K562 (cell line): ENCODE measurements around the gene CPNE8. TPM values are rescaled to one million over a fixed set of nuclear protein-coding genes. Genes with fewer than 3 reads are reported as not detected.

Experiments used
- ATAC-seq: fragments of 200-7000 bp; cut with Tn5 transposase; 3 replicates; pipeline ENCODE4 v1.9.1; 2020; ENCODE audit warnings: moderate library complexity
- BruUV-seq: library from RNA; stranded (reverse); fragments of 400-500 nt; replicated peaks from 2 replicates; lab custom pipeline; 2021; lab: Mats Ljungman, UMichigan
- CTCF ChIA-PET: fragments of 300-600 bp; formaldehyde crosslinking; extraction: SDS; loops from one replicate; lab custom pipeline; 2021; ENCODE audit warnings: low intra/inter-chr PET ratio; lab: Yijun Ruan, JAX
- POLR2A ChIA-PET: fragments of 300-600, 350-650 bp; sonication (Branson Sonifier 250); formaldehyde crosslinking; extraction: SDS; loops from one replicate; lab custom pipeline; 2021; ENCODE audit warnings: antibody characterized with exemption, inconsistent platforms; lab: Yijun Ruan, JAX
- DNase-seq, 4 experiments: peaks; one replicate each; pipeline versions ENCODE4 v3.0.0 to v3.0.0-alpha.2; 2011 to 2018; ENCODE audit warnings: low spot score in 3 of 4, mixed read lengths in 3 of 4; ENCODE audit errors: extremely low read depth in 1 of 4
- FAIRE-seq: peaks from 2 replicates; lab custom pipeline; 2011; peaks lifted over from hg19 to GRCh38; lab: Jason Lieb, UNC
- H2AFZ ChIP-seq: 2 replicates; pipeline ENCODE4 v1.6.0; 2011; ENCODE audit warnings: low read depth, low read length, control low read depth, inconsistent platforms
- H3K27ac ChIP-seq: fragments of 200-600 bp; 3 replicates; pipeline ENCODE4 v1.8.0; 2011; ENCODE audit warnings: low read depth, mild to moderate bottlenecking, control low read depth, inconsistent platforms, low read length, moderate library complexity, mixed read lengths; ENCODE audit errors: extremely low read depth
- H3K27me3 ChIP-seq, 2 experiments: fragments of 300-600 bp in 1 of 2; 2 replicates in 1 of 2; 3 replicates in 1 of 2; pipeline versions ENCODE4 v1.6.0 to v1.8.0; 2011; ENCODE audit warnings: inconsistent platforms in 2 of 2, low read length in 2 of 2, mild to moderate bottlenecking in 1 of 2, mixed read lengths in 1 of 2, moderate library complexity in 1 of 2; ENCODE audit not compliant: control insufficient read depth in 2 of 2, insufficient read depth in 2 of 2
- H3K36me3 ChIP-seq: fragments of 300-600 bp; 3 replicates; pipeline ENCODE4 v1.8.0; 2011; ENCODE audit warnings: mild to moderate bottlenecking, low read length, inconsistent platforms; ENCODE audit not compliant: control insufficient read depth, insufficient read depth
- H3K4me1 ChIP-seq, 2 experiments: fragments of 200-600 bp in 1 of 2; replicated peaks in 1 of 2; 2 replicates in 1 of 2; 3 replicates in 1 of 2; pipeline versions ENCODE4 v1.5.1 to v1.8.0; 2011; ENCODE audit warnings: inconsistent platforms in 2 of 2, low read length in 2 of 2, mild to moderate bottlenecking in 1 of 2, mixed read lengths in 1 of 2, moderate library complexity in 1 of 2; ENCODE audit not compliant: control insufficient read depth in 2 of 2, insufficient read depth in 2 of 2
- H3K4me2 ChIP-seq: 2 replicates; pipeline ENCODE4 v1.6.1; 2011; ENCODE audit warnings: low read length, control low read depth, inconsistent platforms, mixed read lengths; ENCODE audit not compliant: insufficient read depth
- H3K4me3 ChIP-seq: fragments of 200-600 bp; sonication (generic), shearing (Covaris generic); 2 replicates; pipeline ENCODE4 v1.5.1; 2016; ENCODE audit warnings: control low read depth, inconsistent platforms
- H3K79me2 ChIP-seq: fragments of 200-600 bp; 3 replicates; pipeline ENCODE4 v1.8.0; 2011; ENCODE audit warnings: low read length, inconsistent platforms; ENCODE audit not compliant: control insufficient read depth, insufficient read depth
- H3K9ac ChIP-seq, 2 experiments: 2 replicates each; pipeline versions ENCODE4 v1.6.0 to v1.6.1; 2011; ENCODE audit warnings: low read depth in 2 of 2, low read length in 2 of 2, control low read depth in 1 of 2, inconsistent platforms in 1 of 2, mild to moderate bottlenecking in 1 of 2, mixed read lengths in 1 of 2; ENCODE audit not compliant: insufficient read depth in 1 of 2
- H3K9me1 ChIP-seq: one replicate; pipeline ENCODE4 v1.6.0; 2011; ENCODE audit warnings: inconsistent platforms, mild to moderate bottlenecking, low read length, moderate library complexity; ENCODE audit not compliant: control insufficient read depth, insufficient read depth
- H3K9me3 ChIP-seq: replicated peaks from 2 replicates; pipeline ENCODE4 v1.5.1; 2011; ENCODE audit warnings: low read depth, low read length, inconsistent platforms; ENCODE audit not compliant: control insufficient read depth, insufficient read depth
- H4K20me1 ChIP-seq: replicated peaks from 2 replicates; pipeline ENCODE4 v1.6.1; 2011; ENCODE audit warnings: low read length, inconsistent platforms, mixed read lengths; ENCODE audit not compliant: control insufficient read depth, insufficient read depth
- ATF4 ChIP-seq: fragments of 450-650 bp; formaldehyde crosslinking; IDR thresholded peaks from 2 replicates; pipeline ENCODE4 v1.4.0; 2022; ENCODE audit warnings: mild to moderate bottlenecking, moderate library complexity
- BRCA1 ChIP-seq, 2 experiments: fragments of 450-650 bp in 1 of 2; sonication (generic) in 1 of 2; formaldehyde crosslinking in 1 of 2; IDR thresholded peaks; 2 replicates each; pipeline versions ENCODE4 v1.5.0 to v1.6.1; 2017 to 2020; ENCODE audit warnings: mild to moderate bottlenecking in 1 of 2, missing genetic modification reagents in 1 of 2
- BRD4 ChIP-seq: fragments of 200-600 bp; sonication (generic); IDR thresholded peaks from 2 replicates; pipeline ENCODE4 v1.6.1; 2017; ENCODE audit warnings: inconsistent platforms
- NFE2 ChIP-seq: IDR thresholded peaks from 2 replicates; pipeline ENCODE4 v1.6.1; 2014; ENCODE audit warnings: antibody characterized with exemption, low read depth
- SIN3B ChIP-seq: fragments of 450-650 bp; IDR thresholded peaks from 2 replicates; pipeline ENCODE4 v1.6.1; 2017; ENCODE audit warnings: low read depth, mild to moderate bottlenecking, moderate library complexity
- TAL1 ChIP-seq: fragments of 450-650 bp; IDR thresholded peaks from 2 replicates; pipeline ENCODE4 v1.6.1; 2016; ENCODE audit warnings: mild to moderate bottlenecking
- ZBTB8A ChIP-seq: fragments of 450-650 bp; IDR thresholded peaks from 2 replicates; pipeline ENCODE4 v1.6.1; 2018; ENCODE audit warnings: mild to moderate bottlenecking, moderate library complexity; ENCODE audit not compliant: partially characterized antibody
- ZEB2 ChIP-seq: fragments of 450-650 bp; IDR thresholded peaks from 2 replicates; pipeline ENCODE4 v1.6.1; 2016
- ZNF133 ChIP-seq: fragments of 250-450 bp; sonication (Bioruptor Pico); IDR thresholded peaks from 2 replicates; pipeline ENCODE4 v1.4.0; 2020; ENCODE audit warnings: mild to moderate bottlenecking
- ZNF134 ChIP-seq: fragments of 250-450 bp; sonication (Bioruptor Pico); conservative IDR thresholded peaks from 2 replicates; pipeline ENCODE4 v1.4.0; 2020
- ZNF3 ChIP-seq: fragments of 250-450 bp; sonication (Bioruptor Pico); IDR thresholded peaks from 2 replicates; pipeline ENCODE4 v1.5.0; 2021; ENCODE audit warnings: mild to moderate bottlenecking, moderate library complexity
- WGBS: fragments of 100-300 bp; shearing (Covaris generic); methylation state at CpG from one replicate; pipeline ENCODE4 v1.1.6; 2016; ENCODE audit warnings: low coverage, mixed read lengths; ENCODE audit not compliant: insufficient coverage; ENCODE audit errors: missing lambda C conversion rate; 5-methylcytosine and 5-hydroxymethylcytosine counted together
- in situ Hi-C: fragments of 300-500 bp; cut with MboI; formaldehyde crosslinking; loops from 4 replicates; pipeline ENCODE4 v1.15.0; 2018; ENCODE audit warnings: inconsistent platforms, mixed read lengths
- intact Hi-C: fragments of 100-400 bp; cut with micrococcal nuclease; formaldehyde crosslinking; loops from 2 replicates; pipeline ENCODE4 v1.14.2; 2022
- polyA plus RNA-seq, 8 experiments: library from polyadenylated mRNA; depleted of rRNA in 4 of 8; stranded (reverse) in 5 of 8; unstranded in 3 of 8; fragments of >200 nt; fragmentation: Nextera tagmentation in 2 of 8; fragmentation: Illumina TruSeq in 1 of 8; extraction: Ambion mirVana in 2 of 8; extraction: Trizol in 1 of 8; gene quantifications; 2 replicates each; pipeline versions ENCODE4 v1.2.1 to v1.2.3, GENCODE V29; 2011 to 2014; ENCODE audit warnings: inconsistent platforms in 1 of 8, missing spikeins in 1 of 8
- total RNA-seq, 7 experiments: library from RNA; depleted of rRNA in 6 of 7; stranded (reverse); fragments of >200 nt in 6 of 7; fragmentation: Illumina TruSeq in 2 of 7; extraction: Trizol in 2 of 7; gene quantifications; 2 replicates each; pipeline versions ENCODE4 v1.2.1 to v1.2.3, GENCODE V29; 2011 to 2021; ENCODE audit warnings: low replicate concordance in 1 of 7
- TF ChIP-seq, protein P1 (sequence below): sonication (generic); formaldehyde crosslinking; IDR thresholded peaks from 2 replicates; pipeline ENCODE4 v1.8.1; 2022; ENCODE audit warnings: missing genetic modification reagents
- TF ChIP-seq, protein P2 (sequence below): sonication (generic); formaldehyde crosslinking; IDR thresholded peaks from 2 replicates; pipeline ENCODE4 v1.8.1; 2023; ENCODE audit warnings: mild to moderate bottlenecking, missing genetic modification reagents, moderate library complexity

CPNE8 gene
- total and polyA plus RNA-seq, 9 of the 15 experiments (the other 6 are each of a cell fraction or from before 2014, with no cell fraction given) = 2.4 to 7.0 (median 4.2) TPM

- Histone ChIP-seq H4K20me1 (no peaks in the 10 kb centered on the region), H3K9me3 (no peaks in the 10 kb centered on the region), H3K9ac (no peak overlapping the region), H3K9me1 (no peaks in the 10 kb centered on the region), H3K27me3 (no peaks in the 10 kb centered on the region), H3K36me3 (no peaks in the 10 kb centered on the region), H3K4me3 (no peak overlapping the region), H2AFZ (no peak overlapping the region), H3K4me2 (no peak overlapping the region), H3K79me2 (no peaks in the 10 kb centered on the region), H3K27ac (no peak overlapping the region), H3K4me1 (no peaks in the 10 kb centered on the region)
- WGBS = 38% methylated on average over 2 of the region's 2 CpGs
- no peak for ATAC-seq
- ChIA-PET POLR2A (no interaction called here), CTCF (no interaction called here)
- in situ Hi-C loops (no loop called here), intact Hi-C loops (no loop called here)
- no peak for TF ChIP-seq TAL1
- TF ChIP-seq ZEB2 = no peak
- no peak for FAIRE-seq
- no TSS peak for BruUV-seq
- no peak for DNase-seq
Observed at GRCh38 chr12:38811814-38812356, 93.5 kb downstream of the CPNE8 start.

GRCh38 chr12:38809832-38810231, 95.6 kb downstream of the CPNE8 start:
- no peak overlapping the region for H3K4me2 ChIP-seq
- no peak overlapping the region for H3K9ac ChIP-seq
- no peak overlapping the region for H3K4me3 ChIP-seq
- H3K79me2 ChIP-seq = no peaks in the 10 kb centered on the region
- intact Hi-C loops = no loop called here
- no peaks in the 10 kb centered on the region for H4K20me1 ChIP-seq
- no peak for ATAC-seq
- BruUV-seq = no TSS peak
- no peaks in the 10 kb centered on the region for H3K9me3 ChIP-seq
- TF ChIP-seq, protein P1, sequence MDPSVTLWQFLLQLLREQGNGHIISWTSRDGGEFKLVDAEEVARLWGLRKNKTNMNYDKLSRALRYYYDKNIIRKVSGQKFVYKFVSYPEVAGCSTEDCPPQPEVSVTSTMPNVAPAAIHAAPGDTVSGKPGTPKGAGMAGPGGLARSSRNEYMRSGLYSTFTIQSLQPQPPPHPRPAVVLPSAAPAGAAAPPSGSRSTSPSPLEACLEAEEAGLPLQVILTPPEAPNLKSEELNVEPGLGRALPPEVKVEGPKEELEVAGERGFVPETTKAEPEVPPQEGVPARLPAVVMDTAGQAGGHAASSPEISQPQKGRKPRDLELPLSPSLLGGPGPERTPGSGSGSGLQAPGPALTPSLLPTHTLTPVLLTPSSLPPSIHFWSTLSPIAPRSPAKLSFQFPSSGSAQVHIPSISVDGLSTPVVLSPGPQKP (CRISPR knock-in tag) = no peak
- no peak for TF ChIP-seq ZNF133 (CRISPR knock-in tag)
- TF ChIP-seq NFE2 = no peak
- no peak for TF ChIP-seq BRCA1 (IDR thresholded peaks at IDR 0.05)
- TF ChIP-seq BRCA1 (CRISPR knock-in tag; IDR thresholded peaks at IDR 0.05) = no peak
- no peak for TF ChIP-seq ATF4 (CRISPR knock-in tag)
- no peak for TF ChIP-seq ZBTB8A
- TF ChIP-seq, protein P2, sequence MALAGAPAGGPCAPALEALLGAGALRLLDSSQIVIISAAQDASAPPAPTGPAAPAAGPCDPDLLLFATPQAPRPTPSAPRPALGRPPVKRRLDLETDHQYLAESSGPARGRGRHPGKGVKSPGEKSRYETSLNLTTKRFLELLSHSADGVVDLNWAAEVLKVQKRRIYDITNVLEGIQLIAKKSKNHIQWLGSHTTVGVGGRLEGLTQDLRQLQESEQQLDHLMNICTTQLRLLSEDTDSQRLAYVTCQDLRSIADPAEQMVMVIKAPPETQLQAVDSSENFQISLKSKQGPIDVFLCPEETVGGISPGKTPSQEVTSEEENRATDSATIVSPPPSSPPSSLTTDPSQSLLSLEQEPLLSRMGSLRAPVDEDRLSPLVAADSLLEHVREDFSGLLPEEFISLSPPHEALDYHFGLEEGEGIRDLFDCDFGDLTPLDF = no peak
- TF ChIP-seq BRD4 = no peak
- TF ChIP-seq SIN3B = no peak
- TF ChIP-seq ZNF3 = no peak
- no peak for TF ChIP-seq ZNF134
- TF ChIP-seq, all 486 proteins: peak for 0
- POLR2A ChIA-PET = no interaction called here
- H3K36me3 ChIP-seq = no peaks in the 10 kb centered on the region
- no peaks in the 10 kb centered on the region for H3K4me1 ChIP-seq
- no peak for DNase-seq
- no peaks in the 10 kb centered on the region for H3K27me3 ChIP-seq
- in situ Hi-C loops = no loop called here
- H2AFZ ChIP-seq = no peak overlapping the region
- H3K27ac ChIP-seq = no peak overlapping the region
- CTCF ChIA-PET = no interaction called here
- no peaks in the 10 kb centered on the region for H3K9me1 ChIP-seq
- FAIRE-seq = no peak
